ENCODE data around the gene SUSD3. TPM values are rescaled to one million over a fixed set of nuclear protein-coding genes. Genes with fewer than 3 reads are reported as not detected.

SUSD3 gene
- total and polyA plus RNA-seq, 2 donors (not counting 3 experiments of a cell fraction or from before 2014, with no cell fraction given): not detected

GRCh38 chr9:93045521-93045920 lies 13.0 kb upstream of the SUSD3 start:
- H3K4me3 ChIP-seq (replicated peaks in 1 of 3; ENCODE audit: insufficient read depth in 1 of 3, low read depth in 1 of 3, low read length in 3 of 3): no peak overlapping the region
- ChIA-PET CTCF (no interaction called here), POLR2A (no interaction called here)
- H2AFZ ChIP-seq (ENCODE audit: low read depth, low read length): no peak overlapping the region
- no peaks in the 10 kb centered on the region for H4K20me1 ChIP-seq (replicated peaks; ENCODE audit: control insufficient read depth, extremely low read depth, insufficient read depth, low read length)
- no peaks in the 10 kb centered on the region for H3K4me1 ChIP-seq (ENCODE audit: control insufficient read depth, extremely low read depth, insufficient read depth, low read length)
- no peaks in the 10 kb centered on the region for H3K36me3 ChIP-seq (ENCODE audit: control insufficient read depth in 2 of 2, extremely low read depth in 1 of 2, insufficient read depth in 2 of 2, low read length in 2 of 2)
- dilution Hi-C loops (cut with MboI; ENCODE audit: extremely low pct_ligation_motif_present, low sequenced_read_pairs): no loop called here
- intact Hi-C loops (cut with micrococcal nuclease): no loop called here
- no peaks in the 10 kb centered on the region for H3K79me2 ChIP-seq (ENCODE audit: control insufficient read depth, insufficient read depth, low read length)
- no peak for FAIRE-seq
- no peaks in the 10 kb centered on the region for H3K9me1 ChIP-seq (replicated peaks; ENCODE audit: control insufficient read depth, extremely low read depth, insufficient read depth, low read length)
- H3K9ac ChIP-seq (replicated peaks; ENCODE audit: extremely low read depth, insufficient read depth, low read length): no peak overlapping the region
- H3K9me3 ChIP-seq (replicated peaks; ENCODE audit: control insufficient read depth, insufficient read depth, low read length): no peaks in the 10 kb centered on the region
- H3K27ac ChIP-seq (ENCODE audit: insufficient read depth, low read depth, low read length): no peak overlapping the region
- H3K27me3 ChIP-seq (ENCODE audit: control insufficient read depth in 2 of 2, insufficient read depth in 2 of 2, low read length in 2 of 2): no peaks in the 10 kb centered on the region
- DNase-seq (ENCODE audit: low read depth, low spot score): no peak
- BruUV-seq (replicated peaks): no TSS peak
- TF ChIP-seq MYC (IDR thresholded peaks at IDR 0.05; ENCODE audit: low read depth, low read length) (no peak), GATA2 (IDR thresholded peaks at IDR 0.05; ENCODE audit: insufficient read depth, insufficient read length, low read depth, low read length) (no peak), JUN (IDR thresholded peaks at IDR 0.05; ENCODE audit: borderline replicate concordance, insufficient read depth, insufficient read length, low read depth) (no peak), FOS (IDR thresholded peaks at IDR 0.05; ENCODE audit: borderline replicate concordance, insufficient read depth, low read length) (no peak), EZH2 (IDR thresholded peaks at IDR 0.05; ENCODE audit: borderline replicate concordance, low read depth, low read length, severe bottlenecking) (no peak), POLR2A (IDR thresholded peaks at IDR 0.05; ENCODE audit: low read depth, low read length) (no peak), MAX (IDR thresholded peaks at IDR 0.05; ENCODE audit: insufficient read depth, insufficient read length) (no peak), POLR2AphosphoS5 (IDR thresholded peaks at IDR 0.05; ENCODE audit: insufficient read depth, low read depth, low read length) (no peak)
- TF ChIP-seq, protein P1, sequence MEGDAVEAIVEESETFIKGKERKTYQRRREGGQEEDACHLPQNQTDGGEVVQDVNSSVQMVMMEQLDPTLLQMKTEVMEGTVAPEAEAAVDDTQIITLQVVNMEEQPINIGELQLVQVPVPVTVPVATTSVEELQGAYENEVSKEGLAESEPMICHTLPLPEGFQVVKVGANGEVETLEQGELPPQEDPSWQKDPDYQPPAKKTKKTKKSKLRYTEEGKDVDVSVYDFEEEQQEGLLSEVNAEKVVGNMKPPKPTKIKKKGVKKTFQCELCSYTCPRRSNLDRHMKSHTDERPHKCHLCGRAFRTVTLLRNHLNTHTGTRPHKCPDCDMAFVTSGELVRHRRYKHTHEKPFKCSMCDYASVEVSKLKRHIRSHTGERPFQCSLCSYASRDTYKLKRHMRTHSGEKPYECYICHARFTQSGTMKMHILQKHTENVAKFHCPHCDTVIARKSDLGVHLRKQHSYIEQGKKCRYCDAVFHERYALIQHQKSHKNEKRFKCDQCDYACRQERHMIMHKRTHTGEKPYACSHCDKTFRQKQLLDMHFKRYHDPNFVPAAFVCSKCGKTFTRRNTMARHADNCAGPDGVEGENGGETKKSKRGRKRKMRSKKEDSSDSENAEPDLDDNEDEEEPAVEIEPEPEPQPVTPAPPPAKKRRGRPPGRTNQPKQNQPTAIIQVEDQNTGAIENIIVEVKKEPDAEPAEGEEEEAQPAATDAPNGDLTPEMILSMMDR (IDR thresholded peaks at IDR 0.05; ENCODE audit: extremely low read depth in 1 of 2, insufficient read depth in 1 of 2, low read depth in 1 of 2, low read length in 2 of 2): no peak
- no peak overlapping the region for H3K4me2 ChIP-seq (ENCODE audit: insufficient read depth, low read length)

Data from endothelial cell of umbilical vein (primary cell).